Midbrain (tissue), 1 donor: ENCODE measurements around the gene SLIT1.
A peak's percentile ranks its signal among the peaks of the same experiment; 100 is the strongest.

Experiments
- DNase-seq: peaks from one replicate; lab custom pipeline; 2025; lab: John Stamatoyannopoulos, UW

SLIT1 gene

GRCh38 chr10:97080051-97080776 lies 105.5 kb downstream of the SLIT1 start:
- DNase-seq = no peak

GRCh38 chr10:97079448-97079847 lies 106.3 kb downstream of the SLIT1 start:
- DNase-seq = no peak

GRCh38 chr10:97078938-97079445 lies 106.8 kb downstream of the SLIT1 start:
- no peak for DNase-seq

GRCh38 chr10:97078261-97078937 lies 107.4 kb downstream of the SLIT1 start:
- DNase-seq = no peak

- DNase-seq = no peak
These were observed 109.0 kb downstream of the SLIT1 start for GRCh38 chr10:97076781-97077180.

- DNase-seq = no peak
These were observed 109.7 kb downstream of the SLIT1 start for GRCh38 chr10:97075961-97076525.

GRCh38 chr10:97075421-97075820 lies 110.3 kb downstream of the SLIT1 start:
- no peak for DNase-seq

GRCh38 chr10:97074256-97075145 lies 111.3 kb downstream of the SLIT1 start:
- peak; percentile 50 for DNase-seq

GRCh38 chr10:97072851-97073665 lies 112.7 kb downstream of the SLIT1 start:
- DNase-seq = peak; percentile 78

GRCh38 chr10:97071496-97071895 lies 114.3 kb downstream of the SLIT1 start:
- DNase-seq = no peak

GRCh38 chr10:97069576-97070362 lies 116.0 kb downstream of the SLIT1 start:
- DNase-seq = no peak

- no peak for DNase-seq
These were observed 116.7 kb downstream of the SLIT1 start for GRCh38 chr10:97069026-97069425.

GRCh38 chr10:97067716-97068391 lies 117.9 kb downstream of the SLIT1 start:
- DNase-seq = no peak

GRCh38 chr10:97066877-97067555 lies 118.7 kb downstream of the SLIT1 start:
- DNase-seq = no peak

GRCh38 chr10:97065686-97066660 lies 119.8 kb downstream of the SLIT1 start:
- DNase-seq = no peak

GRCh38 chr10:97065128-97065527 lies 120.6 kb downstream of the SLIT1 start:
- no peak for DNase-seq

- no peak for DNase-seq
These were observed 121.5 kb downstream of the SLIT1 start for GRCh38 chr10:97063983-97064837.
